ENCODE data around the gene CATSPERD.
"Not testable (repeated sequence)": the region's sequence is repeated elsewhere in the genome, so short reads cannot be mapped to it uniquely, and the experiment has no call there.

Gene CATSPERD

GRCh38 chr19:5686647-5687359 lies 33.6 kb upstream of the CATSPERD start:
- peak; percentile 92 for DNase-seq (ENCODE audit: low read depth)

GRCh38 chr19:5687360-5688198 lies 32.9 kb upstream of the CATSPERD start:
- no peak for DNase-seq (ENCODE audit: low read depth)

GRCh38 chr19:5688262-5688881 lies 32.1 kb upstream of the CATSPERD start:
- DNase-seq (ENCODE audit: low read depth) = not testable (repeated sequence)

- peak; percentile 99 for DNase-seq (ENCODE audit: low read depth)
Observed at GRCh38 chr19:5690125-5690954, 30.1 kb upstream of the CATSPERD start, which contains the start of gene RPL36. RPL36 (plus strand) TSS chr19:5690295; CDS start chr19:5690508, 213 bp downstream.

GRCh38 chr19:5690955-5691821 lies 29.2 kb upstream of the CATSPERD start:
- no peak for DNase-seq (ENCODE audit: low read depth)

GRCh38 chr19:5691822-5692722 lies 28.4 kb upstream of the CATSPERD start:
- no peak for DNase-seq (ENCODE audit: low read depth)

GRCh38 chr19:5692723-5693194 lies 27.7 kb upstream of the CATSPERD start:
- no peak for DNase-seq (ENCODE audit: low read depth)

GRCh38 chr19:5693195-5694166 lies 27.0 kb upstream of the CATSPERD start:
- no peak for DNase-seq (ENCODE audit: low read depth)

- no peak for DNase-seq (ENCODE audit: low read depth)
Observed at GRCh38 chr19:5694167-5694955, 26.1 kb upstream of the CATSPERD start.

GRCh38 chr19:5694956-5695648 lies 25.3 kb upstream of the CATSPERD start:
- no peak for DNase-seq (ENCODE audit: low read depth)

- no peak for DNase-seq (ENCODE audit: low read depth)
Observed at GRCh38 chr19:5695649-5696195, 24.7 kb upstream of the CATSPERD start.

GRCh38 chr19:5696196-5697021 lies 24.0 kb upstream of the CATSPERD start:
- no peak for DNase-seq (ENCODE audit: low read depth)

GRCh38 chr19:5697022-5697889 lies 23.2 kb upstream of the CATSPERD start:
- DNase-seq (ENCODE audit: low read depth) = no peak

- DNase-seq (ENCODE audit: low read depth) = no peak
Observed at GRCh38 chr19:5697890-5698634, 22.4 kb upstream of the CATSPERD start.
